HEK293 (cell line): ENCODE results near the gene UGCG.

ENCODE experiments used
- TCF7L2 ChIP-seq: IDR thresholded peaks from 2 replicates; pipeline ENCODE4 v1.6.1; 2011; ENCODE audit warnings: low read depth, mild to moderate bottlenecking, inconsistent platforms, low read length, moderate library complexity, borderline replicate concordance
- ZNF311 ChIP-seq: fragments of 450-650 bp; formaldehyde crosslinking; IDR thresholded peaks from 2 replicates; pipeline ENCODE4 v1.5.1; 2017; ENCODE audit warnings: missing biosample characterization, missing genetic modification characterization, borderline replicate concordance
- ZNF785 ChIP-seq: fragments of 450-650 bp; formaldehyde crosslinking; IDR thresholded peaks from 2 replicates; pipeline ENCODE4 v1.5.1; 2016; ENCODE audit warnings: missing biosample characterization, missing genetic modification characterization
- TF ChIP-seq, protein P1 (sequence below): fragments of 450-650 bp; formaldehyde crosslinking; IDR thresholded peaks from 2 replicates; pipeline ENCODE4 v1.5.1; 2016; ENCODE audit warnings: missing biosample characterization, missing genetic modification characterization

DNA sequence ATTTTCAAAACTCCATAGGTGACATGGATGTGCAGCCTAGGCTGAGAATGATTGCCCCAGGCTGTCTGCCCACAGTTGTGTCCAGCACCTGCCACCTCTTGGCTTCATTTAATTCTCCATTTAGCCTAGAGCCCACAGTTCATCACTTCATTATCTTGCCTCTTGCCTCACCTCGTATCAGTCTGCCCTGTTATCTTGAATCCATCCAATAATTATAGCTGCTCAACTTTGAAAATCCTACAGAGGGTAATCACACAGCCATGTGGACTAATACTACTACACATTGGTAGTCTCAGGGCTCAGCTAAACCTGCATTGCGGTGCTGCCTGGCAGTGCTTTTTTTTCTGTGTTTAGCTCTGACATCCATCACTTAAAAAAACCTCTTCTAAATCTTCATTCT, 7.4 kb downstream of the UGCG start:
- TF ChIP-seq, protein P1, sequence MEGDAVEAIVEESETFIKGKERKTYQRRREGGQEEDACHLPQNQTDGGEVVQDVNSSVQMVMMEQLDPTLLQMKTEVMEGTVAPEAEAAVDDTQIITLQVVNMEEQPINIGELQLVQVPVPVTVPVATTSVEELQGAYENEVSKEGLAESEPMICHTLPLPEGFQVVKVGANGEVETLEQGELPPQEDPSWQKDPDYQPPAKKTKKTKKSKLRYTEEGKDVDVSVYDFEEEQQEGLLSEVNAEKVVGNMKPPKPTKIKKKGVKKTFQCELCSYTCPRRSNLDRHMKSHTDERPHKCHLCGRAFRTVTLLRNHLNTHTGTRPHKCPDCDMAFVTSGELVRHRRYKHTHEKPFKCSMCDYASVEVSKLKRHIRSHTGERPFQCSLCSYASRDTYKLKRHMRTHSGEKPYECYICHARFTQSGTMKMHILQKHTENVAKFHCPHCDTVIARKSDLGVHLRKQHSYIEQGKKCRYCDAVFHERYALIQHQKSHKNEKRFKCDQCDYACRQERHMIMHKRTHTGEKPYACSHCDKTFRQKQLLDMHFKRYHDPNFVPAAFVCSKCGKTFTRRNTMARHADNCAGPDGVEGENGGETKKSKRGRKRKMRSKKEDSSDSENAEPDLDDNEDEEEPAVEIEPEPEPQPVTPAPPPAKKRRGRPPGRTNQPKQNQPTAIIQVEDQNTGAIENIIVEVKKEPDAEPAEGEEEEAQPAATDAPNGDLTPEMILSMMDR (tag by site-specific recombination): no peak
- TF ChIP-seq ZNF311 (tag by site-specific recombination): no peak
- TF ChIP-seq TCF7L2: no peak
- TF ChIP-seq ZNF785: no peak
